HepG2 (cell line): Measurements from ENCODE around the gene THEM4. TPM values are rescaled to one million over a fixed set of nuclear protein-coding genes. Genes with fewer than 3 reads are reported as not detected.

Source experiments
- CEBPB ChIP-seq: IDR thresholded peaks from 2 replicates; pipeline ENCODE4 v1.6.1; 2011; ENCODE audit warnings: low read depth, low read length, improper control_type of control experiment, borderline replicate concordance
- CEBPG ChIP-seq: IDR thresholded peaks from 2 replicates; pipeline ENCODE4 v1.6.1; 2016
- CREB1 ChIP-seq, 2 experiments: fragments of 450-650 bp in 1 of 2; IDR thresholded peaks; 2 replicates each; pipeline ENCODE4 v1.6.1; 2016 to 2017; ENCODE audit warnings: control low read depth in 1 of 2, mild to moderate bottlenecking in 1 of 2, missing compliant biosample characterization in 1 of 2, missing genetic modification characterization in 1 of 2
- CREM ChIP-seq, 2 experiments: sonication (generic) in 1 of 2; formaldehyde crosslinking in 1 of 2; IDR thresholded peaks; 2 replicates each; pipeline versions ENCODE4 v1.4.0 to v1.6.1; 2016 to 2020; ENCODE audit warnings: antibody characterized with exemption in 1 of 2, mild to moderate bottlenecking in 1 of 2, missing genetic modification reagents in 1 of 2
- DMAP1 ChIP-seq: IDR thresholded peaks from 2 replicates; pipeline ENCODE4 v1.6.1; 2016
- EP300 ChIP-seq, 3 experiments: sonication (generic) in 1 of 3; formaldehyde crosslinking in 1 of 3; IDR thresholded peaks; 2 replicates each; pipeline versions ENCODE4 v1.5.1 to v1.6.1; 2011 to 2020; ENCODE audit warnings: low read depth in 2 of 3, low read length in 2 of 3, borderline replicate concordance in 1 of 3, improper control_type of control experiment in 1 of 3, mild to moderate bottlenecking in 1 of 3, missing genetic modification reagents in 1 of 3, moderate library complexity in 1 of 3
- FOXK2 ChIP-seq: fragments of 450-650 bp; IDR thresholded peaks from 2 replicates; pipeline ENCODE4 v1.6.1; 2016
- GATAD2A ChIP-seq: IDR thresholded peaks from 2 replicates; pipeline ENCODE4 v1.6.1; 2016
- KMT2B ChIP-seq: IDR thresholded peaks from 2 replicates; pipeline ENCODE4 v1.6.1; 2016; ENCODE audit warnings: missing genetic modification reagents, missing compliant biosample characterization
- MED1 ChIP-seq: sonication (generic); formaldehyde crosslinking; IDR thresholded peaks from 2 replicates; pipeline ENCODE4 v1.4.0; 2020; ENCODE audit warnings: missing genetic modification reagents
- NCOA5 ChIP-seq: sonication (generic); formaldehyde crosslinking; IDR thresholded peaks from 2 replicates; pipeline ENCODE4 v1.4.0; 2020; ENCODE audit warnings: missing genetic modification reagents
- NR2F1 ChIP-seq, 2 experiments: fragments of 450-650 bp in 1 of 2; formaldehyde crosslinking in 1 of 2; IDR thresholded peaks; 2 replicates each; pipeline versions ENCODE4 v1.5.0 to v1.6.1; 2016 to 2020; ENCODE audit warnings: mild to moderate bottlenecking in 1 of 2, missing compliant biosample characterization in 1 of 2, missing genetic modification reagents in 1 of 2, moderate library complexity in 1 of 2
- RAD21 ChIP-seq: fragments of 450-650 bp; formaldehyde crosslinking; IDR thresholded peaks from 2 replicates; pipeline ENCODE4 v1.5.0; 2020; ENCODE audit warnings: mild to moderate bottlenecking
- SOX13 ChIP-seq, 3 experiments: fragments of 450-650 bp in 1 of 3; sonication (generic) in 1 of 3; formaldehyde crosslinking in 1 of 3; IDR thresholded peaks in 2 of 3; conservative IDR thresholded peaks in 1 of 3; 2 replicates each; pipeline versions ENCODE4 v1.5.0 to v1.6.1; 2016 to 2020; ENCODE audit warnings: antibody characterized with exemption in 1 of 3, mild to moderate bottlenecking in 1 of 3, missing compliant biosample characterization in 1 of 3, missing genetic modification reagents in 1 of 3, moderate library complexity in 1 of 3
- SOX6 ChIP-seq, 2 experiments: fragments of 450-650 bp in 1 of 2; sonication (generic) in 1 of 2; formaldehyde crosslinking in 1 of 2; IDR thresholded peaks; 2 replicates each; pipeline versions ENCODE4 v1.4.0 to v1.6.1; 2017 to 2020; ENCODE audit warnings: antibody characterized with exemption in 1 of 2, mild to moderate bottlenecking in 1 of 2, missing genetic modification reagents in 1 of 2
- SRSF4 ChIP-seq: fragments of 200-400 bp; formaldehyde crosslinking; IDR thresholded peaks from one replicate; pipeline ENCODE4 v1.6.1; 2018; ENCODE audit warnings: mild to moderate bottlenecking, low read depth, low read length, moderate library complexity; ENCODE audit not compliant: poor library complexity, severe bottlenecking
- TBX2 ChIP-seq: sonication (generic); formaldehyde crosslinking; IDR thresholded peaks from 2 replicates; pipeline ENCODE4 v1.5.0; 2020; ENCODE audit warnings: missing genetic modification reagents, mild to moderate bottlenecking, borderline replicate concordance
- TEAD3 ChIP-seq: optimal IDR thresholded peaks from 2 replicates; pipeline ENCODE3; 2016; ENCODE audit warnings: borderline replicate concordance
- THAP11 ChIP-seq: IDR thresholded peaks from 2 replicates; pipeline ENCODE4 v1.6.1; 2016; ENCODE audit warnings: missing biosample characterization, missing genetic modification reagents
- YEATS4 ChIP-seq: sonication (generic); formaldehyde crosslinking; IDR thresholded peaks from 2 replicates; pipeline ENCODE4 v1.4.0; 2020; ENCODE audit warnings: missing genetic modification reagents, borderline replicate concordance
- ZNF101 ChIP-seq: sonication (generic); formaldehyde crosslinking; IDR thresholded peaks from 2 replicates; pipeline ENCODE4 v1.4.0; 2020; ENCODE audit warnings: mild to moderate bottlenecking, low read depth, missing genetic modification reagents, borderline replicate concordance
- ZNF619 ChIP-seq: sonication (generic); formaldehyde crosslinking; IDR thresholded peaks from 2 replicates; pipeline ENCODE4 v1.4.0; 2020; ENCODE audit warnings: mild to moderate bottlenecking, missing genetic modification reagents
- ZSCAN31 ChIP-seq: sonication (generic); formaldehyde crosslinking; IDR thresholded peaks from 2 replicates; pipeline ENCODE4 v1.5.0; 2020; ENCODE audit warnings: low read depth, mild to moderate bottlenecking, missing genetic modification reagents
- polyA plus RNA-seq, 8 experiments: library from polyadenylated mRNA; depleted of rRNA in 3 of 8; stranded (reverse) in 7 of 8; unstranded in 1 of 8; fragments of >200 nt; fragmentation: Illumina TruSeq in 4 of 8; extraction: Trizol in 4 of 8; gene quantifications; 2 replicates each; pipeline versions ENCODE4 v1.2.1 to v1.2.3, GENCODE V29; 2011 to 2016; ENCODE audit warnings: low read depth in 4 of 8, missing spikeins in 1 of 8, mixed read lengths in 1 of 8; ENCODE audit not compliant: insufficient read depth in 1 of 8
- total RNA-seq, 5 experiments: library from RNA; depleted of rRNA; stranded (reverse); fragments of >200 nt; fragmentation: Illumina TruSeq; extraction: Trizol; gene quantifications; 2 replicates each; pipeline ENCODE4 v1.2.3, GENCODE V29; 2016; ENCODE audit warnings: low read depth in 1 of 5
- TF ChIP-seq, protein P1 (sequence below): sonication (generic); formaldehyde crosslinking; IDR thresholded peaks from 2 replicates; pipeline ENCODE4 v1.4.0; 2020; ENCODE audit warnings: mild to moderate bottlenecking, missing genetic modification reagents
- TF ChIP-seq, protein P2 (sequence below): fragments of 450-650 bp; IDR thresholded peaks from 2 replicates; pipeline ENCODE4 v1.6.1; 2016
- TF ChIP-seq, protein P3 (sequence below): IDR thresholded peaks from 2 replicates; pipeline ENCODE4 v1.6.1; 2016; ENCODE audit warnings: mild to moderate bottlenecking

The THEM4 gene
- total and polyA plus RNA-seq, 2 of the 13 experiments (the other 11 are each of a cell fraction or from before 2014, with no cell fraction given) = 10.9 to 13.9 TPM

DNA sequence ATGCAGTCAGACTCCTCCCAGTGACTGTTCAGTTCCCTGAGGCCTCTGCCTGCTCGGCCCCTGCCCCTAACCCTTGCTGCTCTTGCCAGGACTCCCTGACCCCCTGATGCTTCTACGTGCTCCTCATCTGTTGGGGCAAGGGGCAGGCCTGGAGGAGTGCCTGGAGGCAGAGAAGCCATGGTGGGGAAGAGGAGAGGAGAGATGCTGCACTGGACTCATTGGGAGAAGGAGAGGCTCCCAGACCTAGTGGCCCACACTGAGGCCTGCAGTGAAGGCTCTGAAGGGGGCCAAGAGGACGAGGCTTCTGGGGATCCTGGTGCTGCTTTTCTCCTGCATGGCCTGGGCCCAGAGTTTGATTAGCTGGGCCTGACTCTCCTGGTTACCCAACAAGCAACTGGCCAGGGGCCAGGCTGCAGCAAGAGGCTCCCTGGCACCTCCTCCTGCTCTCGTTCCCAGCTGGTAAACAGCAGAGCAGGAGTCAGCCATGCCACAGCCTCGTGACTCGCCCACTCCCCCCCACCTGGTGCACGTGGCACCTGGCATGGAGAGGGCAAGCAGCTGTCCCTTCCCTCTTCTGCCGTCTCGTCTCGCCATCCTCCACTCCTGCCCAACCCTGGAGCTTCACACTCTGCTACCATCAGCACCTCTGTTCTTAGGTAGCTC lies 76.9 kb downstream of the THEM4 start (continued):
- TF ChIP-seq CEBPB (peak; percentile 76; the same call in 1 of the 2 replicates), KMT2B (CRISPR knock-in tag) (0 out of 2 replicates have a peak, but pooled peaks have one; percentile 33), SRSF4 (no peak), CREM (IDR thresholded peaks at IDR 0.05) (no peak), CREM (CRISPR knock-in tag; IDR thresholded peaks at IDR 0.05) (no peak), FOXK2 (peak; percentile 83), ZSCAN31 (CRISPR knock-in tag) (no peak), THAP11 (peak; percentile 66), CEBPG (CRISPR knock-in tag) (peak; percentile 64; the same call in 1 of the 2 replicates), SOX13 (IDR thresholded peaks at IDR 0.05) (no peak), SOX13 (CRISPR knock-in tag; conservative IDR thresholded peaks at IDR 0.05 in 1 of 2, IDR thresholded peaks at IDR 0.05 in 1 of 2) (peak in 1 of 2 experiments; percentile 55; a peak in 1 of 4 replicates), MED1 (CRISPR knock-in tag) (peak; percentile 70; the same call in 1 of the 2 replicates), NR2F1 (CRISPR knock-in tag; IDR thresholded peaks at IDR 0.05) (0 out of 4 replicates have a peak, but pooled peaks of 1 of the 2 experiments have one; percentile 25), NCOA5 (CRISPR knock-in tag) (no peak), DMAP1 (CRISPR knock-in tag) (peak; percentile 77), EP300 (IDR thresholded peaks at IDR 0.05; ENCODE audit: low read depth in 2 of 2, low read length in 2 of 2) (peak in 1 of 2 experiments; percentile 62; a peak in 2 of 4 replicates), EP300 (CRISPR knock-in tag; IDR thresholded peaks at IDR 0.05; ENCODE audit: borderline replicate concordance) (peak; percentile 84; the same call in 1 of the 2 replicates), CREB1 (IDR thresholded peaks at IDR 0.05) (no peak), CREB1 (CRISPR knock-in tag; IDR thresholded peaks at IDR 0.05) (no peak), ZNF619 (CRISPR knock-in tag) (peak; percentile 16; the same call in 1 of the 2 replicates), SOX6 (IDR thresholded peaks at IDR 0.05) (no peak), SOX6 (CRISPR knock-in tag; IDR thresholded peaks at IDR 0.05) (0 out of 2 replicates have a peak, but pooled peaks have one; percentile 19), YEATS4 (CRISPR knock-in tag) (peak; percentile 44; the same call in 1 of the 2 replicates), RAD21 (CRISPR knock-in tag) (no peak), ZNF101 (CRISPR knock-in tag) (no peak), GATAD2A (CRISPR knock-in tag) (peak; percentile 84), TBX2 (CRISPR knock-in tag) (no peak; the same call in 1 of the 2 replicates), TEAD3 (CRISPR knock-in tag) (peak; percentile 64)
- TF ChIP-seq, protein P1, sequence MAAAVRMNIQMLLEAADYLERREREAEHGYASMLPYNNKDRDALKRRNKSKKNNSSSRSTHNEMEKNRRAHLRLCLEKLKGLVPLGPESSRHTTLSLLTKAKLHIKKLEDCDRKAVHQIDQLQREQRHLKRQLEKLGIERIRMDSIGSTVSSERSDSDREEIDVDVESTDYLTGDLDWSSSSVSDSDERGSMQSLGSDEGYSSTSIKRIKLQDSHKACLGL (CRISPR knock-in tag) = 0 out of 2 replicates have a peak, but pooled peaks have one; percentile 32
- TF ChIP-seq, protein P2, sequence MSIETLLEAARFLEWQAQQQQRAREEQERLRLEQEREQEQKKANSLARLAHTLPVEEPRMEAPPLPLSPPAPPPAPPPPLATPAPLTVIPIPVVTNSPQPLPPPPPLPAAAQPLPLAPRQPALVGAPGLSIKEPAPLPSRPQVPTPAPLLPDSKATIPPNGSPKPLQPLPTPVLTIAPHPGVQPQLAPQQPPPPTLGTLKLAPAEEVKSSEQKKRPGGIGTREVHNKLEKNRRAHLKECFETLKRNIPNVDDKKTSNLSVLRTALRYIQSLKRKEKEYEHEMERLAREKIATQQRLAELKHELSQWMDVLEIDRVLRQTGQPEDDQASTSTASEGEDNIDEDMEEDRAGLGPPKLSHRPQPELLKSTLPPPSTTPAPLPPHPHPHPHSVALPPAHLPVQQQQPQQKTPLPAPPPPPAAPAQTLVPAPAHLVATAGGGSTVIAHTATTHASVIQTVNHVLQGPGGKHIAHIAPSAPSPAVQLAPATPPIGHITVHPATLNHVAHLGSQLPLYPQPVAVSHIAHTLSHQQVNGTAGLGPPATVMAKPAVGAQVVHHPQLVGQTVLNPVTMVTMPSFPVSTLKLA = peak; percentile 98
- TF ChIP-seq, protein P3, sequence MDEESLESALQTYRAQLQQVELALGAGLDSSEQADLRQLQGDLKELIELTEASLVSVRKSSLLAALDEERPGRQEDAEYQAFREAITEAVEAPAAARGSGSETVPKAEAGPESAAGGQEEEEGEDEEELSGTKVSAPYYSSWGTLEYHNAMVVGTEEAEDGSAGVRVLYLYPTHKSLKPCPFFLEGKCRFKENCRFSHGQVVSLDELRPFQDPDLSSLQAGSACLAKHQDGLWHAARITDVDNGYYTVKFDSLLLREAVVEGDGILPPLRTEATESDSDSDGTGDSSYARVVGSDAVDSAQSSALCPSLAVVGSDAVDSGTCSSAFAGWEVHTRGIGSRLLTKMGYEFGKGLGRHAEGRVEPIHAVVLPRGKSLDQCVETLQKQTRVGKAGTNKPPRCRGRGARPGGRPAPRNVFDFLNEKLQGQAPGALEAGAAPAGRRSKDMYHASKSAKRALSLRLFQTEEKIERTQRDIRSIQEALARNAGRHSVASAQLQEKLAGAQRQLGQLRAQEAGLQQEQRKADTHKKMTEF (CRISPR knock-in tag) = peak; percentile 84
